ENCODE data around the gene GSG1L.
"Not testable (repeated sequence)": the region's sequence is repeated elsewhere in the genome, so short reads cannot be mapped to it uniquely, and the experiment has no call there.

The GSG1L gene

DNA sequence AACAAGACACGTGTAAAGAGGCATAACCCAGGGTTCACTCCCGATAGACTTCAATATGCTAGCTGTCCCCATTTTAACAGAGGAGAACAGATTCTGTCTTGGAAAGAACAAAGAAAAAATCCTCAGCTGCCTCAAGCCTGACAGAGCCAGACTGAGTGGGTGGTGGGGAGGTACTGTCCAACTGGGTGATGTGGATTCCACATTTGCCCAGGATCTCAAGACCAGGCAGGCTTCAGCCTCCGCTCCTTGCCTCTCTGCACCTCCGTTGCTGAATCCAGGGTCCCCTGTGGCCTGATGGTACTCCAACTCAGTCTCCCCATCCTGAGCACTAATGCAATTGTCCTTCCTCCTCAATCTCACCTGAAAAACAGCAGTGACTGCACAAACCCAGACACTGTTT lies 163.8 kb downstream of the GSG1L start:
- no peaks in the 10 kb centered on the region for H3K4me1 ChIP-seq (ENCODE audit: control insufficient read depth, insufficient read depth, low read length)
- no peaks in the 10 kb centered on the region for H3K36me3 ChIP-seq (ENCODE audit: control insufficient read depth, insufficient read depth, low read length)
- no peaks in the 10 kb centered on the region for H3K27me3 ChIP-seq (ENCODE audit: control insufficient read depth, insufficient read depth, low read length)
- no peak overlapping the region for H3K4me3 ChIP-seq (ENCODE audit: low read depth, low read length)
- no peaks in the 10 kb centered on the region for H3K9me3 ChIP-seq (ENCODE audit: control insufficient read depth, insufficient read depth, low read length)
- H3K27ac ChIP-seq (ENCODE audit: low read depth, low read length) = no peak overlapping the region
- no peak overlapping the region for H3K9ac ChIP-seq (ENCODE audit: low read depth, low read length)

DNA sequence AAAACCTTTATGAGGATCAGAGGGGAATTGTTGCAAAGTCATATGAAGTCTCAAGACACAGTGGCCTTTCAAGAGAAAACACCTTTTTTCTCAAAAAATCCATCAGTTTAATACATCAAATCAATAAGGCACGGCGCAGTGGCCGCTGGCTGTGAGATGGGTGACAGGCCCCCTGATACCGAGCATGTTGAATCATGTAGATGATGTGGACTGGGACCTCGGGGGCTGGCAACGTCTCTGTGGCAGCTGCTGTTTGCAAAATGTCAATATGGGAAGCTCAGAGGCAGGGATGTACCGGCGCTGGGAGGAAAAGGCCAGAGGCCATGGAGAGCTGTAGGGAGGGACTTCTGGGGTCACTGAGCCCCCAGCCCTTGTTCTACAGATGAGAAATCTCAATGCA lies 169.1 kb downstream of the GSG1L start:
- no peak overlapping the region for H3K27ac ChIP-seq (ENCODE audit: low read depth, low read length)

DNA sequence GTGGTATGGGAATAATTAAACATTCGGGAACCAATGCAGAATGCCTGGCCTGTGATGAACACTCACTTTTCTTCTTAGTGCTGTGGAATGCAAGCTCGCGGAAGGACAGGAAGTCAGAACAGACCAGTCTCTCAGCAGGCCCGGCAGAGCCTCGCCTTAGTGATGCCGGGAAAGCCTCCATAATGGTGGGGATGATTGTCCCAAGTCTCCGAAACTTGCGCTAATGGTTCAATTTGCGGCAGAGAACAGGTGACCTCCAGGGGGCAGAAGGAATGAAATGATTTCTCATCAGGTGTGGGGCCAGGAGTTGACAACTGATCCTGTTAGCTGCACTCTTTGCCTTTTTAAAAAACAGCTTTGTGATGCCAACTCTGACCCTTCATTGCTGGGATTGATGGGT lies 170.6 kb downstream of the GSG1L start:
- Histone ChIP-seq H3K27me3 (ENCODE audit: control insufficient read depth, insufficient read depth, low read length) (no peaks in the 10 kb centered on the region), H3K9ac (ENCODE audit: low read depth, low read length) (no peak overlapping the region), H3K4me3 (ENCODE audit: low read depth, low read length) (no peak overlapping the region), H3K4me1 (ENCODE audit: control insufficient read depth, insufficient read depth, low read length) (no peaks in the 10 kb centered on the region), H3K27ac (ENCODE audit: low read depth, low read length) (no peak overlapping the region), H3K9me3 (ENCODE audit: control insufficient read depth, insufficient read depth, low read length) (no peaks in the 10 kb centered on the region), H3K36me3 (ENCODE audit: control insufficient read depth, insufficient read depth, low read length) (no peaks in the 10 kb centered on the region)

More for the DNA sequence above, 169.1 kb downstream of the GSG1L start:
- H3K36me3 ChIP-seq (ENCODE audit: control insufficient read depth, insufficient read depth, low read length) = no peaks in the 10 kb centered on the region
- H3K27me3 ChIP-seq (ENCODE audit: control insufficient read depth, insufficient read depth, low read length) = no peaks in the 10 kb centered on the region
- H3K4me3 ChIP-seq (ENCODE audit: low read depth, low read length) = no peak overlapping the region
- H3K9me3 ChIP-seq (ENCODE audit: control insufficient read depth, insufficient read depth, low read length) = no peaks in the 10 kb centered on the region
- no peak overlapping the region for H3K9ac ChIP-seq (ENCODE audit: low read depth, low read length)
- no peaks in the 10 kb centered on the region for H3K4me1 ChIP-seq (ENCODE audit: control insufficient read depth, insufficient read depth, low read length)

DNA sequence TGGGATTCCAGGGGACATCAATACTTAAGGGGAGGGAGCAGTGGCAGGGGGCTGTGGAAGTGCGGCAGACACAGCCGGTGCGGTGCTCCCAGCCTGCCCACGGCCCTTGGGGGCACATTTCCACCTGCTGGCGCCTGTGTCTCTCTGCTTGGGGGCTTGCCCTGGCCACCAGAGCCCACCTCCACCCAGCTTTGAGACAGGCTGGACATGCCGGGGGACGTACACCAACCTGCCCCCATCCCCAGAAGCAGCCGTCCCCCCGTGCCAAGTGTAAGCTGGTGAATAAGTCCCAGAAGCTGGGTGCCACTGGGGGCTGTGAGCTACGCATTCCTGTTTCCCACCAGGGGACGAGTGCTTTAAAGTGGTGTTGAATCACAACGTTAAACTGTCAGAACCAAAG lies 172.6 kb downstream of the GSG1L start:
- Histone ChIP-seq H3K9ac (ENCODE audit: low read depth, low read length) (no peak overlapping the region), H3K36me3 (ENCODE audit: control insufficient read depth, insufficient read depth, low read length) (no peaks in the 10 kb centered on the region), H3K27ac (ENCODE audit: low read depth, low read length) (no peak overlapping the region), H3K9me3 (ENCODE audit: control insufficient read depth, insufficient read depth, low read length) (no peaks in the 10 kb centered on the region), H3K4me1 (ENCODE audit: control insufficient read depth, insufficient read depth, low read length) (peaks cover 3% of the 10 kb centered on the region; the same call in 1 of the 2 replicates), H3K4me3 (ENCODE audit: low read depth, low read length) (no peak overlapping the region), H3K27me3 (ENCODE audit: control insufficient read depth, insufficient read depth, low read length) (no peaks in the 10 kb centered on the region)

DNA sequence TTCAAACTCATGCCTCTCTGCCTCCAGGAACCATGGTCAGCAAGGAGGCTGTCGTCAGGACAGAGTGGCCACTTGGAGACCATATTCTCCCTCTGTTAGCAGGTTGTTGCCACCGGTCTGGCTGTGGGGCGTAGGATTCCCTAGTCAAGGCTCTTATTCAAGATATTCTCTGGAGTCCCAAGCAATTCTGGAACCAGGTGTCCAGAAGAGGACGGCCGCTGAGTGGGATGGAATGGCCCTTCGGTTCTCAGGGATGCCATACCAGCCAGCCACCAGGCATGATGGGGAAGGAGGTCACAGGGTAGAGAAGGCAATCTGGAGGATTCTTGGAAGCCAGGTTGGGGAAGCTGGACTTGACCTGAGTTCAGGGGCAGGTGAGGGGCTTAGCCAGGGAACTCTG lies 173.5 kb downstream of the GSG1L start:
- no peak overlapping the region for H3K9ac ChIP-seq (ENCODE audit: low read depth, low read length)
- H3K36me3 ChIP-seq (ENCODE audit: control insufficient read depth, insufficient read depth, low read length) = no peaks in the 10 kb centered on the region
- H3K4me3 ChIP-seq (ENCODE audit: low read depth, low read length) = no peak overlapping the region
- no peaks in the 10 kb centered on the region for H3K27me3 ChIP-seq (ENCODE audit: control insufficient read depth, insufficient read depth, low read length)
- H3K9me3 ChIP-seq (ENCODE audit: control insufficient read depth, insufficient read depth, low read length) = no peaks in the 10 kb centered on the region
- peaks cover 3% of the 10 kb centered on the region; the same call in 1 of the 2 replicates for H3K4me1 ChIP-seq (ENCODE audit: control insufficient read depth, insufficient read depth, low read length)
- no peak overlapping the region for H3K27ac ChIP-seq (ENCODE audit: low read depth, low read length)

DNA sequence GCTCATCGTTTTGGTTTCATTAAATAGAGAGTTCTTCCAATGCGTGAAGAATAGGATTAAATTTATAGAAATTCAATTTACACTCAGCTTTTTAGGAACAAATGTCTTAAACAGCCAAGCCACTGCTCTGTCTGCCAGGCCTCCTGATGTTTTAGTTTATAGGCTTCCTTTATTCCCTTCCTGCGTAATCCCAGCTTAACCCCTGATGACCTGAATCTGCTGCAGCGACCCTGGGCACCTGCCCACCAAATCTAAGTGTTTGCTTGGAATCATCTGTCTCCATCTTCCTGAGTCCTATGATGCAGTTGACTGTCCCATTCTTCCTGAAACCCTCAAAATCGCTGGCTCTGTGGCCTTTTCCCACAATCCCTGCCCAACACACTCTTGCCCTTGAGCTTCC lies 179.9 kb downstream of the GSG1L start:
- peaks cover 3% of the 10 kb centered on the region; the same call in 1 of the 2 replicates for H3K4me1 ChIP-seq (ENCODE audit: control insufficient read depth, insufficient read depth, low read length)
- no peak overlapping the region for H3K4me3 ChIP-seq (ENCODE audit: low read depth, low read length)
- H3K27me3 ChIP-seq (ENCODE audit: control insufficient read depth, insufficient read depth, low read length) = no peaks in the 10 kb centered on the region

DNA sequence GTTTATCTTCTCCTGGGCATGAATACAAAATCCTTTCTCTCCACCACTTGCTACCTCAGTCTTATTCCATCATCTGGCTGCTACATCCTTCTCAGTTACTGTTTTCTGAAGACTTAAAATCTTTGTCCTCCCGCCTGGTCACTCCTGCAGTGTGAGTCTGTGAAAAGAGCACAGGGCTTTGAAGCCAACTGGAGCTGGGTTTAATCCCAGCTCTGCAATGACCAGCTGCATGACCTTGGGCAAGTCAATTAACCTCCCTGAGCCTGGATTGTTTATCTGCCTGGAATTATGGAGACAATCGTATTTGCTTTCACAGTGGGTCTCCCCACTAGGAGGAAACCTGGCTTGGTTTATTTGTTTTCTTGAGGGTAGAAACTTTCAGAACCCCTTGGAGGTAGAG lies 183.2 kb downstream of the GSG1L start:
- Histone ChIP-seq H3K36me3 (ENCODE audit: control insufficient read depth, insufficient read depth, low read length) (no peaks in the 10 kb centered on the region), H3K27ac (ENCODE audit: low read depth, low read length) (no peak overlapping the region), H3K27me3 (ENCODE audit: control insufficient read depth, insufficient read depth, low read length) (no peaks in the 10 kb centered on the region), H3K4me3 (ENCODE audit: low read depth, low read length) (no peak overlapping the region), H3K9ac (ENCODE audit: low read depth, low read length) (no peak overlapping the region), H3K4me1 (ENCODE audit: control insufficient read depth, insufficient read depth, low read length) (no peaks in the 10 kb centered on the region), H3K9me3 (ENCODE audit: control insufficient read depth, insufficient read depth, low read length) (no peaks in the 10 kb centered on the region)

More for the DNA sequence above, 179.9 kb downstream of the GSG1L start:
- H3K27ac ChIP-seq (ENCODE audit: low read depth, low read length) = no peak overlapping the region
- no peaks in the 10 kb centered on the region for H3K36me3 ChIP-seq (ENCODE audit: control insufficient read depth, insufficient read depth, low read length)
- no peaks in the 10 kb centered on the region for H3K9me3 ChIP-seq (ENCODE audit: control insufficient read depth, insufficient read depth, low read length)
- H3K9ac ChIP-seq (ENCODE audit: low read depth, low read length) = no peak overlapping the region

DNA sequence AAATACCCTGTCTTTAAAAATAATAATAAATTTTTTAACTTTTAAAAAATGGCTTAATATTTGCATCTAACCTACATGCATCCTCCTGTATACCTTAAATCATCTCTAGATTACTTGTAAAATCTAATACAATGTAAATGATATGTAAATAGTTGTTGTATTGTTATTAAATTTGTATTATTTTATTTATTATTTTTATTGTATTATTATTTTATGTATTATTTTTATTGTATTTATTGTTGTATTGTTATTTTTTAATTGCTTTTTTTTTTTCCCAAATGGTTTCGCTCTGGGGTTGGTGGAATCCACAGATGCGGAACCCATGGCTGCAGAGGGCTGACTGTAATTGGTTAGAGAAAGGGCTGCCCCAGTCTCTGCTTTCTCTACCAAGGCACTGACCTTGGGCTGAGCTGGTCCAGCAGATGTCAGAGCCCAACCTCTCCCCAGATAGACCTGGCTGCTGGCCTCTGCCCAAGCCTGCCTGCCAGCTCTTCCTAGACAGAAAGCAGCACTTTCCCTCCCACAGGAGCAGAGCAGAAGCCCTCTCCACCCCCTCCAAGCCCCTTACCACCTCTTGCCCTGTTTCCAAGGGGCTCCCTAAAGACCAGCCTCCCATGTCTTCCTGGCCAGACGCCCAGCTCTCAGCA lies 183.8 kb downstream of the GSG1L start:
- Histone ChIP-seq H3K27me3 (ENCODE audit: control insufficient read depth, insufficient read depth, low read length) (no peaks in the 10 kb centered on the region), H3K4me1 (ENCODE audit: control insufficient read depth, insufficient read depth, low read length) (no peaks in the 10 kb centered on the region), H3K27ac (ENCODE audit: low read depth, low read length) (no peak overlapping the region), H3K4me3 (ENCODE audit: low read depth, low read length) (no peak overlapping the region), H3K9ac (ENCODE audit: low read depth, low read length) (no peak overlapping the region), H3K9me3 (ENCODE audit: control insufficient read depth, insufficient read depth, low read length) (peaks cover 5% of the 10 kb centered on the region; the same call in 1 of the 2 replicates), H3K36me3 (ENCODE audit: control insufficient read depth, insufficient read depth, low read length) (no peaks in the 10 kb centered on the region)

DNA sequence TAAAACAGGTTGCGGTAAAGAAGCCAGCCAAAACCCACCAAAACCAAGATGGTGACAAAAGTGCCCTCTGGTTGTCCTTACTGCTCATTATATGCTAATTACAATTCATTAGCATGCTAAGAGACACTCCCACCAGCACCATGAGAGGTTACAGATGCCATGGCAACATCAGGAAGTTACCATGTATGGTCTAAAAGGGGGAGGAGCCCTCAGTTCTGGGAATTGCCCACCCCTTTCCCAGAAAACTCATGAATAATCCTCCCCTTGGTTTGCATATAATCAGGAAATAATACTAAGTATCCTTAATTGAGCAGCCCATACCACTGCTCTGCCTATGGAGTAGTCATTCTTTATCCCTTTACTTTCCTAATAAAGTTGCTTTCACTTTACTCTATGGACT lies 190.9 kb downstream of the GSG1L start:
- peaks cover 21% of the 10 kb centered on the region for H3K9me3 ChIP-seq (ENCODE audit: control insufficient read depth, insufficient read depth, low read length)
- not testable (repeated sequence) for H3K36me3 ChIP-seq (ENCODE audit: control insufficient read depth, insufficient read depth, low read length); H3K4me1 ChIP-seq (ENCODE audit: control insufficient read depth, insufficient read depth, low read length); H3K27ac ChIP-seq (ENCODE audit: low read depth, low read length); H3K9ac ChIP-seq (ENCODE audit: low read depth, low read length); H3K4me3 ChIP-seq (ENCODE audit: low read depth, low read length); H3K27me3 ChIP-seq (ENCODE audit: control insufficient read depth, insufficient read depth, low read length)

DNA sequence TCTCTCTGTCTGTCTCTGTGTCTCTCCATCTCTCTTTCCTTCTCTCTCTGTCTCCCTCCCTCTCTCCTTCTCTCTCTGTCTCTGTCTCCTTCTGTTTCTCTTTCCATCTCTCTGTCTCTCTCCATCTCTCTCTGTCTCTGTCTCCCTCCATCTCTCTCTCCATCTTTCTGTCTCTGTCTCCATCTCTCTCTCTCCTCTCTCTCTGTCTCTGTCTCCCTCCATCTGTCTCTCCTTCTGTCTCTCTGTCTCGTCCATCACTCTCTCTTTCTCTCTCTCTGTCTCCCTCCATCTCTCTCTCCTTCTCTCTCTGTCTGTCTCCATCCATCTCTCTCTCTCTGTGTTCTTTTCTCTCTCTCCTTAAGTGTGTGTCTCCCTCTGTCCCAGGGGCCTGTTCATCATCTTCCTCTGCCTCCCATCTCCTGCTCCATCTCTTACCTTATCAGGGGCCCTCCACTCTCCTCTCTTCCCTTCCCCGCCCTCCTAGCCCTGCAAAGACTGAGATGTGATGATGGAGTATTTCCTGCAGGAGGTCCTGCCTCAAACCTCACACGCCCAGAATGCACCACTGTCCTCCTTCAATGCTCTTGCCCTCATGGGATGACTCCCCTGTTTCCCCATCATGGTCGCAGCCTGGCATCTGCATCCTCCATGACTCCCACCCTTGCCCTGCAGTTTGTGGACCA lies 193.3 kb downstream of the GSG1L start:
- peaks cover 21% of the 10 kb centered on the region for H3K9me3 ChIP-seq (ENCODE audit: control insufficient read depth, insufficient read depth, low read length)
- no peaks in the 10 kb centered on the region for H3K36me3 ChIP-seq (ENCODE audit: control insufficient read depth, insufficient read depth, low read length)
- H3K27ac ChIP-seq (ENCODE audit: low read depth, low read length) = no peak overlapping the region
- no peak overlapping the region for H3K4me3 ChIP-seq (ENCODE audit: low read depth, low read length)
- H3K4me1 ChIP-seq (ENCODE audit: control insufficient read depth, insufficient read depth, low read length) = no peaks in the 10 kb centered on the region
- no peak overlapping the region for H3K9ac ChIP-seq (ENCODE audit: low read depth, low read length)
- peaks cover 7% of the 10 kb centered on the region; the same call in 1 of the 2 replicates for H3K27me3 ChIP-seq (ENCODE audit: control insufficient read depth, insufficient read depth, low read length)

DNA sequence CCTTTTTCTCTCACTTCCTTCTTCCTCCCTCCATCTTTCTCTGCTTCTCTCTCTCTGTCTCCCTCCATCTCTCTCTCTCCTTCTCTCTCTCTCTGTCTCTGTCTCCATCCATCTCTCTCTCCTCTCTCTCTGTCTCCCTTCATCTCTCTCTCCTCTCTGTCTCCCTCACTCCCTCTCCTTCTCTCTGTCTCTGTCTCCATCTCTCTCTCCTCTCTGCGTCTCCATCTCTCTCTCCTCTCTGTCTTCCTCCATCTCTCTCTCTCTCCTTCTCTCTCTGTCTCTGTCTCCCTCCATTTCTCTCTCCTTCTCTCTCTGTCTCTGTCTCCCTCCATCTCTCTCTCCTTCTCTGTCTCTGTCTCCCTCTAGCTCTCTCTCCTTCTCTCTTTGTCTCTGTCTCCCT lies 194.1 kb downstream of the GSG1L start:
- Histone ChIP-seq H3K9ac (ENCODE audit: low read depth, low read length) (no peak overlapping the region), H3K27ac (ENCODE audit: low read depth, low read length) (no peak overlapping the region), H3K4me3 (ENCODE audit: low read depth, low read length) (no peak overlapping the region), H3K27me3 (ENCODE audit: control insufficient read depth, insufficient read depth, low read length) (peaks cover 7% of the 10 kb centered on the region; the same call in 1 of the 2 replicates), H3K4me1 (ENCODE audit: control insufficient read depth, insufficient read depth, low read length) (no peaks in the 10 kb centered on the region), H3K36me3 (ENCODE audit: control insufficient read depth, insufficient read depth, low read length) (no peaks in the 10 kb centered on the region), H3K9me3 (ENCODE audit: control insufficient read depth, insufficient read depth, low read length) (peaks cover 13% of the 10 kb centered on the region)

Data from HUES48 (cell line).